Caki2 (cell line): ENCODE data around the gene RYR1. TPM values are rescaled to one million over a fixed set of nuclear protein-coding genes. Genes with fewer than 3 reads are reported as not detected.
"Not testable (repeated sequence)": the region's sequence is repeated elsewhere in the genome, so short reads cannot be mapped to it uniquely, and the experiment has no call there.

Experiments
- DNase-seq: peaks from one replicate; pipeline ENCODE4 v3.0.0-alpha.2; 2015; ENCODE audit warnings: low read depth
- in situ Hi-C: cut with HindIII; loops from 2 replicates; pipeline ENCODE4 v1.10.0; 2016; ENCODE audit warnings: low sequenced_read_pairs, low pct_unique_long_range_greater_than_20kb, mixed read lengths
- total RNA-seq: library from RNA; depleted of rRNA; stranded (reverse); fragments of >200 nt; shearing (Covaris generic); gene quantifications from 2 replicates; pipeline ENCODE4 v1.2.3, GENCODE V29; 2014; ENCODE audit warnings: low replicate concordance

RYR1 gene
- total RNA-seq, 1 experiment from 2014 or later, result under 0.01 TPM

DNA sequence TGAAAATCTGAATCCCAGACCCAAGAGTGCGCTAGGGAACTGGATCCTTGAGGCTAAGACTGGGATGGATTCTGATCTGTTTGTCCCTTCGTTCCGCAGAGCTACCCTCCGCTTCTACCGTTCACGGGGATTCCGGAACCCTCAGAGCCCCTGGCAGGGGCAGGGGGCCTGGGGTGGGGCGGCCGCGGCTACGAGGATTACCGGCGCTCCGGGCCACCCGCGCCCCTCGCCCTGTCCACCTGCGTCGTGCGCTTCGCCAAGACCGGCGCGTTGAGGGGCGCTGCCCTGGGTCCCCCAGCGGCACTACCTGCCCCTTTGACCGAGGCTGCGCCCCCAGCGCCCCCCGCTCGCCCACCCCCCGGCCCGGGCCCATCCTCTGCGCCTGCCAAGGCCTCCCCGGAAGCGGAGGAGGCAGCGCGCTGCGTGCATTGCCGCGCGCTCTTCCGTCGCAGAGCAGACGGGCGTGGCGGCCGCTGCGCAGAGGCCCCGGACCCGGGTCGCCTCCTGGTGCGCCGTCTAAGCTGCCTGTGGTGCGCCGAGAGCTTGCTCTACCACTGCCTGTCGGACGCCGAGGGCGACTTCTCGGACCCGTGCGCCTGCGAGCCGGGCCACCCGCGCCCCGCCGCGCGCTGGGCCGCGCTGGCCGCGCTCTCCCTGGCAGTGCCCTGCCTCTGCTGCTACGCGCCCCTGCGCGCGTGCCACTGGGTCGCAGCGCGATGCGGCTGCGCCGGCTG lies 37.9 kb upstream of the RYR1 start:
- in situ Hi-C loops, result no loop called here

DNA sequence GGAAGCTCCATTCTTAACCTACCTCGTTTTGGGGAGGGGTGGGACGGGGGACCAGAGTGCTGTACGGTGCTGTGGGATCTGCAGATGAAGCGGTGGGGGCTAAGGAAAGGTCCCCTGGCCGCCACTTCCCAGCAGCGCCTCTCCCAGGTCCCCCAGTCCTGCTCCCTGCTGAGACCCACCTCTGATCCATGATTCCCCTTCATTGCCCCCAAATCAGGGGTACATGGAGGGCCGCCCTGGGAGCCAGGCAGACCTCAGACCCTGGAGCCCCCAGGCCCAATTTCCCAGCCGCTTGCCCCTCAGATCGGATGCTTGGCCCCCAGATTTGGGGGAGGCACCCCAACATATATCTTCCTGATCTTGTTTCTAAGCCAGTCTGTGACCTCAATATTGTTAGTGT lies 34.4 kb upstream of the RYR1 start:
- no peak for DNase-seq
- in situ Hi-C loops, result no loop called here

More for the DNA sequence above, 37.9 kb upstream of the RYR1 start:
- DNase-seq, result no peak

DNA sequence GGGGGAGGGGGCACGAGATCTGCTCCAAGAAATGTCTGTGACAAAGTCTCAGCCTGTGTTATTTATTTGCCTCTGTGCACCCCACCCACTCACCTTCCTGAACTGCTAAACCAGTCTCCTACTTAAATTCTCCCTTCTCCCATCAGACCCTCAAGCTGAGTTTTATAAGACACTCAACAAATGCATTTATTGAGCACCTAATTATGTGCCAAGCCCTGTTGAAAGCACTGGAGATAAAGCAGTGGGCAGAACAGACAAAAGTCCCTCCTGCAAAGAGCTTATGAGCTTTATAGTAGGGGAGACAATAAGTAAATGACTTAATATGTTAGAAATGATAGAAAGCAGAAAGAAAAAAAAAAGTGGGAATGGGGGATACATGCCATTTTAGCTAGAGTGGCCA lies 34.0 kb upstream of the RYR1 start:
- in situ Hi-C loops, result no loop called here
- DNase-seq, result no peak

- in situ Hi-C loops, result no loop called here
These were observed 33.1 kb upstream of the RYR1 start for GRCh38 chr19:38400361-38400760.

DNA sequence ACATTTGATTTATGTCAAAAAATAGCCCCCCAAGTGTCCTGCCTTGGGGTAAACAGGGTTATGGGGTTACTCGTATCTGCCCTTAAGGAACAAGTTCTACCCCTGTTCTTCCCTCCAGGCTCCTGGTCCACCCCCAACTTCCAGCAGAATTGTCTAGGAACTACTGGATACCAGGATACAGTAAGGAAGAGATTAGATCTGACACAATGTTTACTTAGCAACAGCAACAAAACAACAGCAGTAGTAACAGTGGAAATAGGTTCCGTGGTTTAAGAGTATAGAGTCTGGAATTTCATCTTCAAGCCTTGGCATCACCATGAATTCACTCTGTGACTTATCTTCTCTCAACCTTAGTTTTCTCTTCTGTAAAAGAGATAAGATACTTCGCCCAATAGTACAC lies 32.3 kb upstream of the RYR1 start:
- peak; percentile 26 for DNase-seq
- in situ Hi-C loops, result no loop called here

More at GRCh38 chr19:38400361-38400760, 33.1 kb upstream of the RYR1 start:
- DNase-seq, result no peak

- no peak for DNase-seq
- in situ Hi-C loops, result no loop called here
These were observed 30.9 kb upstream of the RYR1 start for GRCh38 chr19:38402623-38402966.

DNA sequence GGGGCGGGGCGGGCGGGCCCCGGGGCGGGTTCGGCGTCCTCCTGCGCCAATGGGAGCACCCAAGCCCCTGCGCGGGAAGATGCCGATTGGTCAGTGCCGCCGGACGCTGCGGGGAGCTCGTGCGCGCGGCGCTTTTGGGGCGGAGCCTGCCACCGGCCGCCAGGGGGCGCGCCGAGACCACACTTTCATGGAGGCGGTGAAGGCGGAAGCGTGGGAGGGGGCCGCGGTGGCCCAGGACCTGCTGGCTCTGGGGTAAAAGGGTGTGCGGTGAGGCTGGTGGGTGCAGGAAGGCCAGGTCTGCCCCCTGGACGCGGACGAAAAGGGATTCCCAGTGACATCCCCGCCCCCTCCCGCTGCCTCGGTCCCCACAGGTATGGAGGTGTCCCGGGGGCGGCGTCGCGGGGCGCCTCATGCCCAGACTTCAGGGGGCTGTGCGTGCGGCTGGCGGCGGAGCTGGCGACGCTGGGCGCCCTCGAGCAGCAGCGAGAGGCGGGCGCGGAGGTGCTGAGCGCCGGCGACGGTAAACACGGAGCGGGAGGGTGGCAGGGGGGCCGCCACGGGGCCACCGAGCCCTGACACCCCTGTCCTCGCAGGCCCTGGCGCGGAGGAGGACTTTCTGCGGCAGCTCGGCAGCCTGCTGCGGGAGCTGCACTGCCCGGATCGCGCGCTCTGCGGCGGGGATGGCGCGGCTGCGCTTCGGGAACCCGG lies 30.4 kb upstream of the RYR1 start, which contains the start of gene FAM98C:
TSS of gene FAM98C (plus strand) at position 127 of the 708 bp plus-strand sequence. CDS start at position 188, 61 bp downstream.
- DNase-seq, result peak; percentile 98
- in situ Hi-C loops, result no loop called here

- no peak for DNase-seq
- in situ Hi-C loops, result no loop called here
These were observed 28.6 kb upstream of the RYR1 start for GRCh38 chr19:38404858-38405257.

DNA sequence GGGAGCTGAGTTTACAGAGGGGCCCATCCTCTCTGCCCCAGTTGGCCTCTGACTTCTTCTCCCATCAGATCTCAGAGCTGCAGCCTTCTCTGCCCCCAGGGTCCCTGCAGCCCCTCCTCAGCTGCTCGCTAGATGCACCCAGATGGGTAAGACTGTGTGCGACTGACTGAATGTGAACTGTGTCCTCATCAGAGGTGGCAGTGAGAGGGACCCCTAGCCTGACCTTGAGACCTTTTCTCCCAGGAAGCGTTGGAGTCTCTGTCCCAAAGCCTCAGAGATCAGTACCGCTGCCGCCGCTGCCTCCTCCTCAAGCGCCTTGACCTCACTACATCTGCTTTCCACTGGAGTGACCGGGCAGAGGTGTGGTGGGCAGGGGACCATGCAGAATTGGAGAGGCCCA lies 28.2 kb upstream of the RYR1 start:
- no peak for DNase-seq
- in situ Hi-C loops, result no loop called here

GRCh38 chr19:38409631-38410133 lies 23.8 kb upstream of the RYR1 start:
- in situ Hi-C loops, result no loop called here
- no peak for DNase-seq

- DNase-seq, in situ Hi-C loops: not testable (repeated sequence)
These were observed 23.1 kb upstream of the RYR1 start for GRCh38 chr19:38410407-38410806.

- no peak for DNase-seq
- in situ Hi-C loops, result no loop called here
These were observed 22.3 kb upstream of the RYR1 start for GRCh38 chr19:38411041-38411712.

DNA sequence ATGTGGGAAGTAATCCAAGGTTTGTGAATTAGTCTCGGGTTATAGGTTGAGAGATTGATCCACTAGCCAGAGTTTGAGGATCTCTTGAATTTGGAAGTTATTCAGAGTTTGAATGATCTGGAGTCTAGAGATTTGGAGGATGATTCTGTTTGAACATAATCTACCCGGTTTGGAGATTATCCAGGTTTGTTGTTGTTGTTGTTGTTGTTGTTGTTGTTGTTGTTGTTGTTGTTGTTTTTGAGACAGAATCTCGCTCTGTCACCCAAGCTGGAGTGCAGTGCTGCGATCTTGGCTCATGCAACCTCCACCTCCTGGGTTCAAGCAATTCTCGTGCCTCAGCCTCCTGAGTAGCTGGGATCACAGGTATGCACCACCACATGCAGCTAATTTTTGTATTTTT lies 21.6 kb upstream of the RYR1 start:
- DNase-seq, in situ Hi-C loops: not testable (repeated sequence)

DNA sequence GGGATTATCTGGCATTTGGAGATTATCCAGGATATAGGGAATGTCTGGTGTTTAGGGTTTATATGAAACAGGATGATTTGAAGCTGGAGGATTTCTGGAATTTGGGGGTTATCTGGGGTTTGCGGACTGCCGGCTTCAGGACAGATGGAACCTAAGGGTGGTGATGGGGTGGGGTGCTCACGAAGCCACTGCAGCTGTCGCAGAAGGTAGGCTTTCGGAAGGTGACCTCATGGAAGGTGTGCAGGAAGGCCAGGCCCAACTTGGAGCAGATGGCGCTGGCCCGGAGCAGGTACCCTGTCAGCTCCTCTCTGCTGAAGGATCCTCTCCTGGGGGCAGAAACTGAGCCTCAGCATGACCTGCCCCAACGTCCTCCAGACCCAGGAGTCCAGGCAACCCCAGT lies 21.0 kb upstream of the RYR1 start:
- in situ Hi-C loops, result no loop called here
- DNase-seq, result no peak

- in situ Hi-C loops, result no loop called here
These were observed 20.5 kb upstream of the RYR1 start for GRCh38 chr19:38412961-38413360.

DNA sequence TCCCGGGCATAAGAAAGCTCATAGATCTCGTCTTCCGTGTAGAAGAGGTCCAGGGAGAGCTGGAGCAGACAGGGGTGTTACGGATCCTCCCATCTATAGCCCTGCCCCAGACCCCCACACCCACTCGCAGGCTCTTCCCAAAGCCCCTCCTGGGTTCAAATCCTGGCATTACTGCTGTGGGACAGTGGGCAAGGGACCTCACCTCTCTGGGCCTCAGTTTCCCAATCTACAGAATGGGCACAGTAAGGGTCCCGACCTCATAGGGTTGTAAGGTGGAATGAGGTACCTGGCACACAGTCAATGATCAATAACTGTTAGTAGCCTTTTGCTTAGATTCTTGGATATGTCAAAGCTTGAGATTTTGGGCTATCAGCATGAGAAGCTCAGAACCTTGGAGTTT lies 20.1 kb upstream of the RYR1 start:
- no peak for DNase-seq
- in situ Hi-C loops, result no loop called here

More at GRCh38 chr19:38412961-38413360, 20.5 kb upstream of the RYR1 start:
- no peak for DNase-seq

GRCh38 chr19:38417146-38417543 lies 16.3 kb upstream of the RYR1 start:
- DNase-seq, result no peak
- in situ Hi-C loops, result no loop called here

DNA sequence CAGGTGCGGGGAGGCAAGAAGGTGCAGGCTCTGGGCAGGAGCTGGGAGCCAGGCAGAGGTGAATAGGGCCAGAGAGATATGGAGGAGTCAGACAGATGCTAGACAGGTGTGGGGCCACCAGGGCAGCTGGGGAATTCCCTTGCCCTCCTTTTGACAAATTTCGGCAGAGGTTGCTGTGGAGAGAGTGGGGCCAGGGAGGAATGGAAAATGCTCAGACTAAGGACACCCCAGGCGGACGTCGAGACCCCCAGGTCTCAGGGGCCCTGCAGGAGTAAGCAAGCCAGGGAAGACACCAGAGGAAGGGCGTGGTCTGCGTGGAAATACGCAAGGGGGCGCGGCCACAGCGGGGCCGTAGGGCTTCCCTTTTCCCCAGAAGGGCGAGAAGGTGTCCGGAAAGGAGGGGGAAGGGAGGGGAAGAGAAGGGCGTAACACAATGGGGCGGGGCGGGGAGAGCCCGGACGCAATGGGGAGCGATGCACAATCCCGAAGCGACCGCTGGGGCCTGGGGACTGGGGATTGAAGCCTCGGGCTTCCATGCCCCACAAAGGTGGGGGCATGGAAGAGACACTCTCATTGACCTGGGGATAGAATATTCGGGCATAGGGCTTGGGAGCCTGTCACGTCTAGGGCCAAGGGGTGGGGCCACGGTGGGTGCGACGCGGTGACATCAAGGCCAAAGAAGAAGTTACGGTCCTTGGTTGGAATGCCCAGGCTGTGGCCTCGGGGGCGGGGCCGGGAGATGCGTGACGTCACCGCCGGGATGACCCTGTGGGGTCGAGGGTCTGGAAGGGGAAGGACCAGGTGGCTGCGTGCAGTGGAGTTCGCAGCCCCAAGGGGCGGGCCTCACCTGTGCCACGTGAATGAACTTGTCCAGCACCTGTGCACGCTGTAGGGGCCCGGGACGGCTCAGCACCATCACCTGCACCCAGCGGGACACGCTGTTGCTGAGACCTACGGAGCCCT lies 15.7 kb upstream of the RYR1 start:
- DNase-seq, result no peak
- in situ Hi-C loops, result no loop called here
